ENCODE data around the gene PLEKHA4.
"Not testable (repeated sequence)": the region's sequence is repeated elsewhere in the genome, so short reads cannot be mapped to it uniquely, and the experiment has no call there.

Gene PLEKHA4

DNA sequence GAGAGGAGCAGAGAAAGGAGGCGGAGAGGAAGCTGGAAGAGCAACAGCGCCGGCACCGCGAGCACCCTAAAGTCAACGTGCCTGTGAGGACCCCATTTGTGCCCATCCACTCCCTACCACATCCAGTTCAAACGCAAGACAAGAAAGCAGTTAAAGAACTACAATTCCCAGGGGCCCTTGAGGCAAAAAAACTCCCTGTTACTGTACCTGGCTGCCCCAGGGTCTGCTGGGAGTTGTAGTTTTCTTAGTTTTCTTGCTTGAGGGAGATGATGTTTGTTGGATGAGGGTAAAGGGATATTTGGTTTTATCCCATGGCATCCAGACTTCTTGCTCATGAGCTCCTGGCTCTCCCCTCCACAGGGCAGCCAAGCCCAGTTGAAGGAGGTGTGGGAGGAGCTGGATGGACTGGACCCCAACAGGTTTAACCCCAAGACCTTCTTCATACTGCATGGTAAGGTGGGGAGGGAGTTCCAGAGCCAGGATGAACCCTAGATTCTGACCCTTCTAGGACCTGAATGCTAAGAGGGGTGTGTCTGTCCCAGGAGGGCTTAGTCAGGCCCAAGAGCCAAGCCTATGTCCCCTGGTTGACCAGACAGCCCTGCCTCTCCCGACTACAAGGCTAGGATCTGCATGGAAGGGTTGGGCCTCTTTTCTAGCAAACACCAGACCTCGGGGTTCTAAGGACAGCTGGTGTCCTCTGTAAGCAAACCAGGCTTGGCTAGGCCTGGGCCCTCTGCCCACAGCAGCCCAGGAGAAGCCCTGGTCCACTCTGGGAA lies 44.9 kb upstream of the PLEKHA4 start:
- no peaks in the 10 kb centered on the region for H3K9me3 ChIP-seq (ENCODE audit: control insufficient read depth, low read length)

DNA sequence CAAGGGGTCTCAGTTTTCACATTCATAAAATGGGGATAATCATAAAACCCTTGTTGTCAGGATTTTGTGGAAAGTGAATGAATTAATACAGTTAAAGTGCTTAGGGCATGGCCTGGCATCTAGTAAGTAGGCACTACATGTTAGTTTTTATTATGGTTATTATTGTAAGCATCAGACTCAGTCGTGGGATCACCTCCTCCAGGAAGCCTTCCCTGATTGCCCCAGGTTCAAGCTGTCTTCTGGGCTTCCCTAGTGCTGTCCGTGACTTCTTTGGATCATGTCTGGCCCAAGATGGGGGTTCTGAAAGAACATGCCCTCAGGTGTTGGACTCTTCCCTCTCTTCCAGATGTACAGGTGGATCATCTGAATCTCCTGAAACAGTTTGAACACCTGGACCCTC lies 42.4 kb upstream of the PLEKHA4 start:
- no peak overlapping the region for H2AFZ ChIP-seq (ENCODE audit: low read depth, low read length)
- no peak overlapping the region for H2BK120ac ChIP-seq (ENCODE audit: low read depth, low read length)
- H3K4ac ChIP-seq (ENCODE audit: low read depth in 1 of 2, low read length in 2 of 2): no peak overlapping the region
- no peak overlapping the region for H3K4me3 ChIP-seq (ENCODE audit: insufficient read depth in 1 of 2, low read depth in 1 of 2, low read length in 2 of 2)
- H4K91ac ChIP-seq (ENCODE audit: low read length): no peak overlapping the region
- no peak overlapping the region for H4K8ac ChIP-seq (ENCODE audit: low read length)
- H3K4me2 ChIP-seq (ENCODE audit: low read length, poor library complexity, severe bottlenecking): no peak overlapping the region
- no peaks in the 10 kb centered on the region for H3K27me3 ChIP-seq (ENCODE audit: control insufficient read depth in 1 of 2, insufficient read depth in 1 of 2, low read length in 2 of 2)
- H3K23ac ChIP-seq (ENCODE audit: low read length in 2 of 2): no peak overlapping the region
- no peak overlapping the region for H2BK12ac ChIP-seq (ENCODE audit: low read length in 2 of 2)
- H3K27ac ChIP-seq (ENCODE audit: low read length, poor library complexity, severe bottlenecking): no peak overlapping the region
- H3K79me1 ChIP-seq (replicated peaks; ENCODE audit: low read length, poor library complexity, severe bottlenecking): peaks cover 18% of the 10 kb centered on the region
- H2BK15ac ChIP-seq (ENCODE audit: low read depth, poor library complexity, severe bottlenecking): no peak overlapping the region
- no peaks in the 10 kb centered on the region for H3K9me3 ChIP-seq (ENCODE audit: control insufficient read depth, low read length)
- H3K18ac ChIP-seq (ENCODE audit: low read depth in 1 of 2, low read length in 2 of 2): no peak overlapping the region
- H2AK5ac ChIP-seq (ENCODE audit: low read length, severe bottlenecking): no peak overlapping the region
- 88% methylated on average over 2 of the region's 2 CpGs for WGBS
- H3K4me1 ChIP-seq (ENCODE audit: control insufficient read depth, insufficient read depth, low read depth, low read length): no peaks in the 10 kb centered on the region
- no peak overlapping the region for H2BK5ac ChIP-seq (ENCODE audit: low read depth, low read length, poor library complexity, severe bottlenecking)
- H3K36me3 ChIP-seq (ENCODE audit: control insufficient read depth in 1 of 2, insufficient read depth in 2 of 2, low read depth in 1 of 2, low read length in 2 of 2): peaks cover 85 to 88% of the 10 kb centered on the region in 2 experiments
- H3K9ac ChIP-seq (ENCODE audit: low read length): no peak overlapping the region
- DNase-seq: no peak
- H3K14ac ChIP-seq (ENCODE audit: low read length in 2 of 2): no peak overlapping the region

More for the DNA sequence above, 44.9 kb upstream of the PLEKHA4 start:
- Histone ChIP-seq H3K79me1 (replicated peaks; ENCODE audit: low read length, poor library complexity, severe bottlenecking) (peaks cover 12% of the 10 kb centered on the region), H4K91ac (ENCODE audit: low read length) (no peak overlapping the region), H3K4me2 (ENCODE audit: low read length, poor library complexity, severe bottlenecking) (no peak overlapping the region), H2BK12ac (ENCODE audit: low read length in 2 of 2) (no peak overlapping the region), H4K8ac (ENCODE audit: low read length) (no peak overlapping the region), H2AK5ac (ENCODE audit: low read length, severe bottlenecking) (no peak overlapping the region), H3K18ac (ENCODE audit: low read depth in 1 of 2, low read length in 2 of 2) (no peak overlapping the region), H3K4ac (ENCODE audit: low read depth in 1 of 2, low read length in 2 of 2) (no peak overlapping the region), H2BK5ac (ENCODE audit: low read depth, low read length, poor library complexity, severe bottlenecking) (no peak overlapping the region), H2BK15ac (ENCODE audit: low read depth, poor library complexity, severe bottlenecking) (no peak overlapping the region), H3K27me3 (ENCODE audit: control insufficient read depth in 1 of 2, insufficient read depth in 1 of 2, low read length in 2 of 2) (no peaks in the 10 kb centered on the region), H2AFZ (ENCODE audit: low read depth, low read length) (no peak overlapping the region), H2BK120ac (ENCODE audit: low read depth, low read length) (no peak overlapping the region), H3K14ac (ENCODE audit: low read length in 2 of 2) (no peak overlapping the region), H3K4me1 (ENCODE audit: control insufficient read depth, insufficient read depth, low read depth, low read length) (no peaks in the 10 kb centered on the region), H3K9ac (ENCODE audit: low read length) (no peak overlapping the region), H3K36me3 (ENCODE audit: control insufficient read depth in 1 of 2, insufficient read depth in 2 of 2, low read depth in 1 of 2, low read length in 2 of 2) (peaks cover 81 to 84% of the 10 kb centered on the region in 2 experiments), H3K27ac (ENCODE audit: low read length, poor library complexity, severe bottlenecking) (no peak overlapping the region), H3K23ac (ENCODE audit: low read length in 2 of 2) (peak overlapping the region in 1 of 2 experiments; percentile 26), H3K4me3 (ENCODE audit: insufficient read depth in 1 of 2, low read depth in 1 of 2, low read length in 2 of 2) (no peak overlapping the region)
- WGBS: 94% methylated on average over 9 of the region's 9 CpGs
- no peak for DNase-seq

DNA sequence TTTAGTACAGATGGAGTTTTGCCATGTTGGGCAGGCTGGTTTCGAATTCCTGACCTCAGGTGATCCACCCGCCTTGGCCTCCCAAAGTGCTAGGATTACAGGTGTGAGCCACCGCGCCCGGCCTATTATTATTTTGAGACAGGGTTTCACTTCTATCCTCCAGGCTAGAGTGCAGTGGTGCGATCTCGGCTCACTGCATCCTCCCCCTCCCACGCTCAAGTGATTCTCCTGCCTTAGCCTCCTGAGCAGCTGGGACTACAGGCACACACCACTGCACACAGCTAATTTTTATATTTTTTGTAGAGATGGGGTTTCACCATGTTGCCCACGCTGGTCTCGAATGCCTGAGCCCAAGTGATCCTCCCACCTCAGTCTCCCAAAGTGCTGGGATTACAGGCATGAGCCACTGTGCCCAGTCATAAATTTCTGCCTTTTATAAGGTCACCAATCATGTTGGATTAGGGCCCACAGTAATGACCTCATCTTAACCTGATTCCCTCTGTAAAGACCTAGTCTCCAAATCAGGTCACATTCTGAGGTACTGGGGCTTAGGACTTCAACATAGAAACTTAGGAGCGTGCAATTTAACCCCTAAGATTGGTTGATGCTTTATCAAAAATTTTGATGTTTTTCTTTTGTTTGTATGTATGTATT lies 41.1 kb upstream of the PLEKHA4 start:
- H3K4me3 ChIP-seq (ENCODE audit: insufficient read depth in 1 of 2, low read depth in 1 of 2, low read length in 2 of 2); H2BK120ac ChIP-seq (ENCODE audit: low read depth, low read length); H3K4me2 ChIP-seq (ENCODE audit: low read length, poor library complexity, severe bottlenecking); H4K91ac ChIP-seq (ENCODE audit: low read length); H3K4me1 ChIP-seq (ENCODE audit: control insufficient read depth, insufficient read depth, low read depth, low read length); H2BK12ac ChIP-seq (ENCODE audit: low read length in 2 of 2); H3K9ac ChIP-seq (ENCODE audit: low read length); H3K14ac ChIP-seq (ENCODE audit: low read length in 2 of 2); DNase-seq; H3K4ac ChIP-seq (ENCODE audit: low read depth in 1 of 2, low read length in 2 of 2); H3K27ac ChIP-seq (ENCODE audit: low read length, poor library complexity, severe bottlenecking); H2AK5ac ChIP-seq (ENCODE audit: low read length, severe bottlenecking); H4K8ac ChIP-seq (ENCODE audit: low read length); H2BK15ac ChIP-seq (ENCODE audit: low read depth, poor library complexity, severe bottlenecking); H2BK5ac ChIP-seq (ENCODE audit: low read depth, low read length, poor library complexity, severe bottlenecking); H3K27me3 ChIP-seq (ENCODE audit: control insufficient read depth in 1 of 2, insufficient read depth in 1 of 2, low read length in 2 of 2); H3K9me3 ChIP-seq (ENCODE audit: control insufficient read depth, low read length); H2AFZ ChIP-seq (ENCODE audit: low read depth, low read length); H3K23ac ChIP-seq (ENCODE audit: low read length in 2 of 2); H3K18ac ChIP-seq (ENCODE audit: low read depth in 1 of 2, low read length in 2 of 2): not testable (repeated sequence)
- Histone ChIP-seq H3K79me1 (replicated peaks; ENCODE audit: low read length, poor library complexity, severe bottlenecking) (peaks cover 27% of the 10 kb centered on the region), H3K36me3 (ENCODE audit: control insufficient read depth in 1 of 2, insufficient read depth in 2 of 2, low read depth in 1 of 2, low read length in 2 of 2) (peaks cover 85 to 89% of the 10 kb centered on the region in 2 experiments)
- WGBS: 99% methylated on average over 11 of the region's 11 CpGs

DNA sequence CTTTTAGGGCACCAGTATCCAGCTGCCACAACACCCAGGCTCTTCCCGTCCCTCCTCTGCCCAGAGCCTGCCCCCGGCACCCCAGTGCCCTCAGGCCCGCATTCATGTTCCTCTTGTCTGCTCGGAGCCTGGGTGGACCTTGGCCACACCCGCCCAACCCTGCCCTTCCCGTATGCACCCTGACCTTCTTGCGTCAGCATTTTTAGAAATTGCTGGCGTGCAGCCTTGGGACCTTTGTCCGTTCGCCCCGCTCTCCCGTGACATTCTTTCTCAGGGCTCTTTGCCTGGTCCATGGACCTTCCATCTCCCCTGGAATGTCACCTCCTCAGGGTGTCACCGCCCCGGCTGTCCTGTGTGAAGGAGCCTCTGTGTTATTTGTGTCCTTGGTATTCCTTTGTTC lies 39.3 kb upstream of the PLEKHA4 start:
- no peak overlapping the region for H2BK15ac ChIP-seq (ENCODE audit: low read depth, poor library complexity, severe bottlenecking)
- H2AFZ ChIP-seq (ENCODE audit: low read depth, low read length): no peak overlapping the region
- H3K4me3 ChIP-seq (ENCODE audit: insufficient read depth in 1 of 2, low read depth in 1 of 2, low read length in 2 of 2): no peak overlapping the region
- H3K14ac ChIP-seq (ENCODE audit: low read length in 2 of 2): no peak overlapping the region
- H3K18ac ChIP-seq (ENCODE audit: low read depth in 1 of 2, low read length in 2 of 2): no peak overlapping the region
- no peak overlapping the region for H3K4me2 ChIP-seq (ENCODE audit: low read length, poor library complexity, severe bottlenecking)
- DNase-seq: no peak
- H2AK5ac ChIP-seq (ENCODE audit: low read length, severe bottlenecking): no peak overlapping the region
- no peak overlapping the region for H3K4ac ChIP-seq (ENCODE audit: low read depth in 1 of 2, low read length in 2 of 2)
- H3K27ac ChIP-seq (ENCODE audit: low read length, poor library complexity, severe bottlenecking): no peak overlapping the region
- H3K36me3 ChIP-seq (ENCODE audit: control insufficient read depth in 1 of 2, insufficient read depth in 2 of 2, low read depth in 1 of 2, low read length in 2 of 2): peaks cover 79% of the 10 kb centered on the region in 2 experiments
- 96% methylated on average over 14 of the region's 14 CpGs for WGBS
- H2BK120ac ChIP-seq (ENCODE audit: low read depth, low read length): no peak overlapping the region
- H2BK12ac ChIP-seq (ENCODE audit: low read length in 2 of 2): no peak overlapping the region
- no peak overlapping the region for H4K91ac ChIP-seq (ENCODE audit: low read length)
- no peak overlapping the region for H3K9ac ChIP-seq (ENCODE audit: low read length)
- H2BK5ac ChIP-seq (ENCODE audit: low read depth, low read length, poor library complexity, severe bottlenecking): no peak overlapping the region
- H3K27me3 ChIP-seq (ENCODE audit: control insufficient read depth in 1 of 2, insufficient read depth in 1 of 2, low read length in 2 of 2): no peaks in the 10 kb centered on the region
- no peak overlapping the region for H4K8ac ChIP-seq (ENCODE audit: low read length)
- H3K4me1 ChIP-seq (ENCODE audit: control insufficient read depth, insufficient read depth, low read depth, low read length): peaks cover under 1% of the 10 kb centered on the region
- peaks cover 26% of the 10 kb centered on the region for H3K79me1 ChIP-seq (replicated peaks; ENCODE audit: low read length, poor library complexity, severe bottlenecking)
- no peak overlapping the region for H3K23ac ChIP-seq (ENCODE audit: low read length in 2 of 2)
- H3K9me3 ChIP-seq (ENCODE audit: control insufficient read depth, low read length): no peaks in the 10 kb centered on the region

All from mesenchymal stem cell (in vitro differentiated cells and primary cell).